ENCODE results near the gene RPN2.

DNA sequence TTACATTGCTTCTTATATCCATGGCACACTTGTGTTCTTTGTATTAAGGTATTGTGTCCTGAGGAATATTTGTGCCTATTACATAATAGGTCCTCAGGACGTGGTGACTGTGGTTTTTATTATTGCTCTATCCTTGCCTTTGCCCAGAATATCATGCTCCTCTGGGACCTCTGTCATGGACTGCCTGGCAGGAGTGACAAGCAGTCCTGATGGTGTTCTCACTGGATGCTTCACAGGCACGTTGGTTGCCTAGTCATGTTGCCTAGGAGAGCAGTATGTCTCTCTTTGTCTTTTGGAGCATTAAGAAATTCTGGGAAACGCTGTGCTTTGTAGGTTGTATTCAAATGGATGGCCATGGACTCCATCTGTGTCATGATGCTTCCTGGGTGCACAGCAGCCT is 24.9 kb downstream of the RPN2 start:
- TF ChIP-seq, protein P1, sequence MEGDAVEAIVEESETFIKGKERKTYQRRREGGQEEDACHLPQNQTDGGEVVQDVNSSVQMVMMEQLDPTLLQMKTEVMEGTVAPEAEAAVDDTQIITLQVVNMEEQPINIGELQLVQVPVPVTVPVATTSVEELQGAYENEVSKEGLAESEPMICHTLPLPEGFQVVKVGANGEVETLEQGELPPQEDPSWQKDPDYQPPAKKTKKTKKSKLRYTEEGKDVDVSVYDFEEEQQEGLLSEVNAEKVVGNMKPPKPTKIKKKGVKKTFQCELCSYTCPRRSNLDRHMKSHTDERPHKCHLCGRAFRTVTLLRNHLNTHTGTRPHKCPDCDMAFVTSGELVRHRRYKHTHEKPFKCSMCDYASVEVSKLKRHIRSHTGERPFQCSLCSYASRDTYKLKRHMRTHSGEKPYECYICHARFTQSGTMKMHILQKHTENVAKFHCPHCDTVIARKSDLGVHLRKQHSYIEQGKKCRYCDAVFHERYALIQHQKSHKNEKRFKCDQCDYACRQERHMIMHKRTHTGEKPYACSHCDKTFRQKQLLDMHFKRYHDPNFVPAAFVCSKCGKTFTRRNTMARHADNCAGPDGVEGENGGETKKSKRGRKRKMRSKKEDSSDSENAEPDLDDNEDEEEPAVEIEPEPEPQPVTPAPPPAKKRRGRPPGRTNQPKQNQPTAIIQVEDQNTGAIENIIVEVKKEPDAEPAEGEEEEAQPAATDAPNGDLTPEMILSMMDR (IDR thresholded peaks at IDR 0.05; ENCODE audit: insufficient read depth, low read length, poor library complexity, severe bottlenecking): no peak
- no peak for TF ChIP-seq EZH2phosphoT487 (conservative IDR thresholded peaks at IDR 0.05; ENCODE audit: low read length)

Measured in SU-DHL-6 (cell line).